Suppressor macrophage treated with lipopolysaccharide for 4 hours (primary cell): Measurements from ENCODE around the gene TRPM2.
A peak's percentile ranks its signal among the peaks of the same experiment; 100 is the strongest.
"Not testable (repeated sequence)": the region's sequence is repeated elsewhere in the genome, so short reads cannot be mapped to it uniquely, and the experiment has no call there.

Experiments
- DNase-seq: peaks from one replicate; pipeline ENCODE4 v3.0.0-alpha.2; 2020

The TRPM2 gene

DNA sequence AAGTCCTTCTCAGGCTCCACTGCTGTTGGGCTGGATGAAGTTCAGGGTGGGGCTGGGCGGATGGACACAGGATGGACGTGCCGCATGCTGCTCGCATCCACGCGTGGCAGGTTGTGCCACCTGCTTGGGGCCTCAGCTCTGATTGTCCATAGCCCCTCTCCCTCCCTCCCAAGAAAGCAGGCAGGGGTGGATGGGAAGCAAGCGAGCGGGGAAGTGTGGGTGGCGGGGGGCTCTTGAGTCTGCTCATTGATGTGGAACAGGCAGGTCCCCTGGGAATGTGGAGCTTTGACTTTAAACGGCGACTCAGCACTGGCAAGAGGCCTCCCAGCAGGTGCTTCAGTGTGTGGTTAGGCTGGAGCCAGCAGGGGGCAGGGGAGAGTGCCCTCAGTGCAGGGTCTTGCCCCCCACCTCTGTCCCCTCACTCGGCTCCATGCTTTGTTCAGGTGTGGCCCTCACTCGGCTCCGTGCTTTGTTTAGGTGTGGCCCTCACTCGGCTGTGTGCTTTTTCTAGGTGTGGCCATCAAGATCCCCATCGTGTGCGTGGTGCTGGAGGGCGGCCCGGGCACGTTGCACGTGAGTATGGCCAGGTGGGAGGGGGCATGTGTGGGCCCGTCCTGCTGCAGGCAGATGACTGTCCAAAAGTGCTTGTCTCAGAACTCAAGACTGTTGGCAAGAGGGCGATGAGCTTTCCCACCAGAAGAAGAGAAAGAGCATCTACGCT lies 23.9 kb downstream of the TRPM2 start:
- no peak for DNase-seq

DNA sequence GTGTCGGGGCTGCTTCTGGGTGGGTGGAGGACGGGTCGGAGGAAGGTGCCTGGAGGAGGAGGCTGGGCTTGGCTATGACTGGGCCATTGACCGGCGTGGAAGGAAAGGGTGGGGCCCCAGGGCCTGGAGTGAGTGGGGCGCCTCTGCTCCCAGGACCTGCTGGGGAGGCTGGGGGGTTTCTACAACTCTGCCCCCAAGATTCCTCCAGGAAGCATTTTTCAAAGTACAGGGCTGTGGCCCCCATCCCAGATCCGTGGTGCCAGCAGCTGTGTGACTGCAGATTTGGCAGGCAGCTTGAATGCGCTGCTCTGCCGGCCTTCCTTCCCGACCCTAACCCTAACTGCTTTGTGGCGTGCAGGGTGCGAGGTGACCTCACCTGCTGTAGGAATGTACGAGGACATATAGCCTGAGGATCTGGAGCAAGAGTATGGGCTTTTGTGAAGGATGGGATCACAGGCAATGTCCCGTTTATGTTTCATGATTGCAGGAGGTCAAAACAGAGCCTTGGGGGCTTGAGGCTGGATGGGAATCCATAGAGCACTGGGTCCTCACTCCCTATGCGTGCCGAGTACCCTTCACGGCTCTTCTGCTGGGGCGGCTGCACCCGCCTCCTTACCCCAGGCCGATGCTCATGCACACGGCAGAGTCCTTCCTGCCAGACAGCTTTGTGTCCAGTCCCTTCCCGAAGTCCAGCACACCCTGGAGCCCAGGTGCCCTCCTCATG lies 24.7 kb downstream of the TRPM2 start:
- no peak for DNase-seq

DNA sequence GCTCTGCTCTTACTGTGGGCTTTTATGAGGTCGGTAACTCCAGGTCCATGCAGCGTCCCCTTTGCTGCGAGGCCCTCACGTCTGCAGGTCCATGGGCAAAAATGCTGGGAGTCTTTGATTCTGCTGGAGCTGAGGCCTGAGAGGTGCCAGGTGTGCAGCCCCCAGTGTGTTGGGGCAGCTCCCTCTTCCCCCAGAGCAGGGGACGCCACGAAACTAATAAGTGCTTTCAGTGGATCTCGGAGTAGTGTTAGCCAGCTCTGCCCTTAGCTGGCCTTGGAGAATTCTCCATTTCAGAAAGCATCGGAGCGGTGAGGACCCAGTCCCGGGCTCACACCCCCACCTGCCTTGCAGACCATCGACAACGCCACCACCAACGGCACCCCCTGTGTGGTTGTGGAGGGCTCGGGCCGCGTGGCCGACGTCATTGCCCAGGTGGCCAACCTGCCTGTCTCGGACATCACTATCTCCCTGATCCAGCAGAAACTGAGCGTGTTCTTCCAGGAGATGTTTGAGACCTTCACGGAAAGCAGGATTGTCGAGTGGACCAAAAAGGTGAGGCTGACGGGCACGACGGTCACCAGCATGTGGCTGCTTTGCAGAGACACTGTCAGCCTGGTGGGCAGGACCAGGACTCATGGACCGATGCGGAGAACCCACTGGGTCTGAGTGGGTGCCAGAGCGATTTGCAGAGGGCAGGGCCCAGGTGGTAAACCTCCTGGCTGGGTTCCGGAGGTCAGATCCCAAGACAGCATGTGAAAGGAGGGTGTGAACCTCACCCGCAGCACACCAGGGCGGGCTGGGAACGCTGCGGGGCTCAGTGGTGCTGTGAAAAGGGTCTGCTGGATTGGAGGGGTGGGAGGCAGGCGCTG lies 25.5 kb downstream of the TRPM2 start:
- no peak for DNase-seq

DNA sequence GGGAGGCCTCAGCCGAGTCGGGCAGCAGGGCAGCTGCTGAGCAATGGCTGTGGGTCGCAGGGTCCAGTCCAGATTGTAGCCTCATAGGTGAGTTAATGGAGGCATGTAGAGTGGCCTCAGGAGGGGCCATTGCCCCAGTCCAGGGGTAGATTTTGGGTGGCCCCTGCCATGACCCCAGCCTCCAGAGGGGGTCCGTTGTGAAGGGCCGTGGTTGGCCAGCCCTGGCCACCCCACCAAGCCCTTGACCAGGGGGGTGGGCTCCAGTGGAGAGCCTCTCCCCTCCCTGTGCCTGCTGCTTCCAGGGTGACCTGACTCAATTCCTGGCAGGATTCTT lies 26.1 kb downstream of the TRPM2 start:
- DNase-seq, result no peak

DNA sequence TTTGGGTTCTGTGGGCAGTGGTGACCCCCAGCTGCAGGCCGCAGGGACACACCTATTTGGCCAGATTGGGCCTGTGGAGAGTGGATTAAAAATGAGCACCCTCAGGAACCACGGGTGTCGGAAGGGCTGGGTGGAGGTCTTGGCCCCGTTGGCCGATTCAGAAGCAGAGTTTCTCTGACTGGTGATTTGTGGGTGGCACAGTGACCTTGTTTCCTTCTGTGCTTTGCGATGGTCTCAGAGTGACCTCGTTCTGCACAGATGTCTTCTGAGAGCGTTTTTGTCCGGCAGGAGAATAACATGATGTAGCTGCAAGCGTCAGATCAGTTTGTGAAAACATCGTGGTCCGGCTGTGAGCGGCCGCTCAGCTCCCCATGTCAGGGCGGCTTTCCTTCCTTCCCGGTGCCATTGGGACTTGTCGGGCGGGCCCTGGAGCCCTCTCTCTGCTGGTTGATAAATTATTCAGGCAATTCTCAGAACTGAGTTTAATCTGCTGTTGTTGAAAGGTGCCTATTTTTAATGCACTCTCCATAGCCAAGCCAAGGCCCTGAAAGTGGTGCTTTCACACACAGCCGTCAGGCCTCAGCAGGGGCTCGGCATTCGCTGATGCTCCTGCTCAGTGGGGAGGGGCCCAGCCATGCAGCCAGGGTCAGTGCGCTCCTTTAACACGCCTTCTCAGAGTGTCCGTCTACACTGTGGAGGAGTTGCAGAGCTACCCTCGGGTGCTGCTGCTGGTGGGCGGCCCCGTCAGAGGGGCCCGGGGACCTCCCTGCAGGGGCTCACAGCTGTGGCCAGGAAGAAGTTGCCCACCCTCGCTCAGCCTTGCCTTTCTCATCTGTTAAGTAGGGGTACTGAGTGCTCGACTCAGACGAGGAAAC lies 26.8 kb downstream of the TRPM2 start:
- no peak for DNase-seq

DNA sequence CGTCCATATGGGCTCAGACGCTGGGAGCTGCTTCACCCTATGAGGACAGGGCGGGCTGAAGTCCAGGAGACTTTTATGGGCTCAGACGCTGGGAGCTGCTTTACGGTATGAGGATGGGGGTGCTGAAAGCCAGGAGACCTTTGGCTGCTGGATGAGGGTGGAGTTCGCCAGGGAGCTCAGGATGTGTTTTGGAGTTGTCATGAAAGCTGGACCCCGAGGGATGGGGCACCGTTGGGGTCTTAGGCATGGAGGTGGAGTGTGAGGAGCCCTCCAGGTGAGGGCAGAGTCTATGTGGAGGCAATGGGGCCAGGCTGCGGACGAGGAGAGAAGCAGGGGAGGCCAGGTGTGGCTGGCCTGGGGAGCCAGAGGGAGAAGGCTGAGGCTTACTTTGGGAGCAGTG lies 27.5 kb downstream of the TRPM2 start:
- DNase-seq, result no peak

DNA sequence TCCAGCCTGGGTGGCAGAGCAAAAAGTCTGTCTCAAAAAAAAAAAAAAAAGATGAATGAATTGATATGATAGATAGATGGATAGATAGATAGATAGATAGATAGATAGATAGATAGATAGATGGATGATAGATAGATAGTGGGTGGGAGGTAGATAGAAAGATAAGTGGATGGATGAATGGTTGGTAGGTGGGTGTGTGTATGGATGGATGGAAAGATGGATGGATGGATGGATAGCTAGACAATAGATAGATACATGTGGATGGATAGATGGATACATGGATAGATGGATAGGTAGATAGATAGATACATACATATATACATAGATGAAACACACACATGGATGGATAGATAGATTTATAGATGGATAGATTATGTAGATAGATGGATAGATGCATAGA lies 28.5 kb downstream of the TRPM2 start:
- DNase-seq, result no peak

DNA sequence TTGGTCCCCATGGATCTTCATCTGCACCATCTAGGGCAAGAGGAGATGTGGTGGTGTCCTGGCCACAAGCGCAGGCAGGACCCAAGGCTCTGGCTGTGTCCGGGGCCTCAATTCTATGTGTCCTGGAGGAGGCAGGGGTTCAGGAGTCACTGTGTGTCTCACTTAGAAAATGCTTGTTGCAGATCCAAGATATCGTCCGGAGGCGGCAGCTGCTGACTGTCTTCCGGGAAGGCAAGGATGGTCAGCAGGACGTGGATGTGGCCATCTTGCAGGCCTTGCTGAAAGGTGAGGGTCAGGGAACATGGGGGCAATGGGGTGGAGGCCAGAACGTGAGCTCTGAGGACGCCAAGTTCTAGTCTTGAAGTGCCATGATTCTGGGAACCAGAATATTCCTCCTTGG lies 29.1 kb downstream of the TRPM2 start:
- no peak for DNase-seq

DNA sequence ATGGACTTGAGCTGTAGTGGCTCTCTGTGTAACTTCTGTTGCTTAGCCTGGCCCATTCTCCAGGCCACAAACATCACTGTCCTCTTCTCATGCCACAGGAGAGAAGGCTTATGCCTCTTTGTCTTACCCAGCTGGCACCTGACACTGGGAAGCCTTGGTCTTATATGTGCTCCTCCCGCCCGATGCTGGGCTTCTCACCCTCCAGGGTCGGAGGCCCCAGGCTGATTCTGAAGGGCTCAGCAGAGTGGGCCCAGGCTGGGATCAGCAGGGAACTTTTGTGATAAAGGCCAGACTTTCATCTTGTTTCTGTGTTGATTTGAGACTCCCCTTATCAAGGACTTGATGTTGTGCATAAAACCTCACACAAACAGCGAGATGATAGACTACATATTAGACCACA lies 29.8 kb downstream of the TRPM2 start:
- DNase-seq, result no peak

DNA sequence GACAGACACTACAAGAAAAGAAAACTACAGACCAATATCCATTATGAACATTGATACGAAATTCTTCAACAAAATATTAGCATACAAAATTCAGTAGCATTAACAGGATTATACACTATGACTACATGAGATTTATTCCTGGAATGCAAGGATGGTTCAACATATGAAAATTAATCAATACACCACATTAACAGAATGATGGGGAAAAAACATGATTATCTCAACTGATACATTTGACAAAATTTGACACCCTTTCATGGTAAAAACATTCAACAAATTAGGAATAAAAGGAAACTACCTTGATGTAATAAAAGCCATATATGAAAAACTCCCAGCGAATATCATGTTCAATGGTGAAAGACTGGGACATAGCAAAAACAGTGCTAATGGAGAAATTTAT lies 31.5 kb downstream of the TRPM2 start:
- DNase-seq, result no peak

DNA sequence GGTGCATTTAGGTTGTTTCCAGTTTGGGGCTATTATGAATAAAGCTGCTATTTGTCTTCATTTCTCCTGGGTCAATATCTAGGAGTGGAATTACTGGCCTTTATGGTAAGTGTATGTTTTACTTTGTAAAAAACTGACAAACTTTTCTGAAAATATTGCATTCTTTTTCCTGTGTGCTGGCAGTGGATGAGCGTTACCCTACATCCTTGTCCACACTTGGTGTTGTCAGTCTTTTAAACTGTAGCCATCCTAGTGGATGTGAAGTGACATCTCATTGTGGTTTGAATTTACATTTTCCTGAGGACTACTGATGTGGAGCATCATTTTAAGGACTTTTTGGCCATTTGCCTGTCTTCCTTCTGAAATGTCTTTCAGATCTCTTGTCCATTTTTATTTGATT lies 35.9 kb downstream of the TRPM2 start:
- DNase-seq, result no peak

DNA sequence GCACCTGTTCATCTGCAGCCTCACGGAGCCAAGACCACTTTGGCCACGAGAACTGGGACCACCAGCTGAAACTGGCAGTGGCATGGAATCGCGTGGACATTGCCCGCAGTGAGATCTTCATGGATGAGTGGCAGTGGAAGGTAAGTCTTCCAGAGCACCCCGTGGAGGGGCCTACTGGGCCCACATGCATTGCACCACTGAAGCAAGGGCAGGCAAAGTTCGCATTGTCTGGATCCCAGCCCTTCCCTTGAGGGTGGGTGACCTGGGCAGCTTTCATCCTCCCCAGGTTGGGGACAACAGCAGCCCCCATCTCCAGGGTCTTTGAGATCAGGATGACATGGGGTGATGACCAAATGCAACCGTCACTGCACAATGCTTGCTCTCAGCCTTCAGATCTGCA lies 37.5 kb downstream of the TRPM2 start:
- no peak for DNase-seq

DNA sequence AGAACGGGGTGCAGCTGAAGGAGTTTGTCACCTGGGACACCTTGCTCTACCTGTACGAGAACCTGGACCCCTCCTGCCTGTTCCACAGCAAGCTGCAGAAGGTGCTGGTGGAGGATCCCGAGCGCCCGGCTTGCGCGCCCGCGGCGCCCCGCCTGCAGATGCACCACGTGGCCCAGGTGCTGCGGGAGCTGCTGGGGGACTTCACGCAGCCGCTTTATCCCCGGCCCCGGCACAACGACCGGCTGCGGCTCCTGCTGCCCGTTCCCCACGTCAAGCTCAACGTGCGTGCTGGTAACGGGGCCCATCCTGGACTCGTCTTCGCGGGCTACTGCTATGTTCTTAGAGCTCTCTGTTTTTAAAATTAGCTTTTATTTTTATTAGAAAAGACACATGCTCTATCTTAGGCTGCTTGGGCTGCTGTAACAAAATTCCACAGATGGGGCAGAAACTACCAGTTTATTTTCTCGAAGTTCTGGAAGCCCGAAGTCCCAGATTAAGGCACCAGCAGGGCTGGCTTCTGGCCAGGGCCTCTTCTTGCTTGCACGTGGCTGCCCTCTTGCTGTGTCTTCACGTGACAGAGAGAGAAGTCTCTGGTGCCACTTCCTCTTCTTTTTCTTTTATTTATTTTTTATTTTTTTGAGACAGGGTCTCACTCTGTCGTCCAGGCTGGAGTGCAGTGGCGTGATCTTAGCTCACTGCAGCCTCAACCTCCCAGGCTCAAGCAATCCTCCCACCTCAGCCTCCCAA lies 38.1 kb downstream of the TRPM2 start:
- peak; percentile 79 for DNase-seq

DNA sequence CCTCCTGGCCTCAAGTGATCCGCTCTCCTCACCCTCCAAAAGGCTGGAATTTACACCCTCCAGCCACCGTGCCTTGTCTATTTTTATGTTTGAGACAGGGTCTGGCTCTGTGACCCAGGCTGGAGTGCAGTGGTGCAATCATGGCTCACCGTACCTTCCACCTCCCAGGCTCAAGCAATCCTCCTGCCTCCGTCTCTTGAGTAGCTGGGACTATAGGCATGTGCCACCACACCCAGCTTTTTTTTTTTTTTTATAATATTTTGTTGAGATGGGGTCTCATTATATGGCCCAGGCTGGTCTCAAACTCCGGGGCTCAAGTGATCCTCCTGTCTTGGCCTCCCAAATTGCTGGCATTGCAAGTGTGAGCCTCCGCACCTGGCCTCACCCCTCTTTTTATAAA lies 38.8 kb downstream of the TRPM2 start:
- no peak for DNase-seq

DNA sequence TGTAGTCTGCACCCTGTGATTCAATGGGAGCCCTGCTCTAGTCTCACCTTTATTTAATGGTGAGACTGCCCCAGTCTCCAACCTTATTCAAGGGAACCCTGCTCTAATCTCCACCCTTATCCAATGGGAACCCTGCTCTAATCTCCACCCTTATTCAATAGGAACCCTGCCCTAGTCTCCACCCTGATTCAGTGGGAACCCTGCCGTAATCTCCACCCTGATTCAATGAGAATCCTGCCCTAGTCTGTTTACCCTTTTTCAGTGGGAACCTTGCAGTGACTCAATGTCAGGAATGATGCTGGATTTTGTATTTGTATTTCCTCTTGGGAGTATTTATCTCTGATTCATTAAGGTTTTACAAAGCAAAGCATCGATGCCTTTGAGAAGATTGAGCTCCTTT lies 39.5 kb downstream of the TRPM2 start:
- DNase-seq, result no peak

DNA sequence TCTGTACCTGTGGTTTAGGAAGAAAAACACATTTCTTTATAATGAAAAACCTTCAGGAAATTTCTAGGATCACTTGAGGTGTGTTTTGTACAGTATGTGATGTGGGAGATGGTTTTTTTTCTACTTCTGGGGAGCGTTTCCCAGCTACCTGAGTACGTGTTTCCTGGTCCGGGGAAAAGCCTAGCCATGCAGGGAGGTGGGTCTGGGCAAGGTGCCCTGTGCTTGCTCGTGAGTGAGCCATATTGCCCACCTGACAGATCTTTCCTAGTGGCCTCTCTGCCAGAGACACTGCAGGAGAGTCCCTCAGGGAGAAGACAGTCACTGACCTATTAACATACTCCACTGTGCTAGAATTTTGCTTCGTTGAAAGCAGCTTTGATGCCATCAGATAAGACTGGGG lies 41.3 kb downstream of the TRPM2 start:
- no peak for DNase-seq

DNA sequence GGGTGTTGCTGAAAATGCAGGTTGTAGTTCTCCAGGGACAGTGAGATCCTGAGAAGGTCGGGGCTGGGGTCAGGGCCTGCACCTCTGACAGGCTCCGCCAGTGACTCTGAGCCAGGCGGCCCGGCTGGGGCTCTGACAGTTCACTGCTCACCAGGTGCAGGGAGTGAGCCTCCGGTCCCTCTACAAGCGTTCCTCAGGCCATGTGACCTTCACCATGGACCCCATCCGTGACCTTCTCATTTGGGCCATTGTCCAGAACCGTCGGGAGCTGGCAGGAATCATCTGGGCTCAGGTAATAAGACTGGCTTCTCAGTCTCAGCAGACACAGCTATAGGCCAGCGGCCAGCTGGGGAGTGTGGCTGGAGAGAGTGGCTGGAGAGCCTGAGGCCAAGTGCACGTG lies 41.8 kb downstream of the TRPM2 start:
- DNase-seq, result no peak

DNA sequence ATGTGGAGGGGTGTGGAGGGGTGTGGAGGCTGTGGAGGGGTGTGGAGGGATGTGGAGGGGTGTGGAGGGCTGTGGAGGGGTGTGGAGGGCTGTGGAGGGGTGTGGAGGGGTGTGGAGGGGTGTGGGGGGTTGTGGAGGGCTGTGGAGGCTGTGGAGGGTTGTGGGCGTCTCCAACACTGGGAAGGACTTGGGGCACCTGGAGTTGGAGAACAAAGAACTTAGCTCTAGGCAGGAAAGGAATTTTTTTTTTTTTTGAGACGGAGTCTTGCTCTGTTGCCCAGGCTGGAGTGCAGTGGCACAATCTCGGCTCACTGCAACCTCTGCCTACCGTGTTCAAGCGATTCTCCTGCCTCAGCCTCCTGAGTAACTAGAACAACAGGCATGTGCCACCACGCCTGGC lies 43.4 kb downstream of the TRPM2 start:
- DNase-seq, result not testable (repeated sequence)

DNA sequence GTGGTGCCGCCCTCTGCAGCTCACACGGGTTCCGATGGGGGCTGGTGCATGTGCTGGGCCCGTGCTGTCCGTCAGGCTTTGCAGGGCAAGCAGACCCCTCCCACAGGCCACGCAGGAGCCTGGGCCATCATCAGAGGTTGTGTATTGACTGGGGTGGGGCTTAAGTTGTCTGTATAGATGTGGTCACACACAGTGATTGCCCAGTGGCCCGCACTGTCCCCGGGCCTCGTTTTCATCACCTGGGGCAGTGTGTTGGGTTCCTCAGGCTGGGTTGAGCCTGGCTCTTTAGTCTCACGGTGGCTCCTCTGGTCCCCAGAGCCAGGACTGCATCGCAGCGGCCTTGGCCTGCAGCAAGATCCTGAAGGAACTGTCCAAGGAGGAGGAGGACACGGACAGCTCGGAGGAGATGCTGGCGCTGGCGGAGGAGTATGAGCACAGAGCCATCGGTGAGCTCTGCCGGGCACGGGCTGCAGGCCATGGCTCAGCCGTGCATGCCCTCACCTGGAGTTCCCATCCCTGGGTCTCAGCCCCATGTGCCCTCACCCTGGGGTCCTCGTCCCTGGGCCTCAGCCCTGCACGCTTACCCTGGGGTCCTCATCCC lies 44.1 kb downstream of the TRPM2 start:
- DNase-seq, result no peak

DNA sequence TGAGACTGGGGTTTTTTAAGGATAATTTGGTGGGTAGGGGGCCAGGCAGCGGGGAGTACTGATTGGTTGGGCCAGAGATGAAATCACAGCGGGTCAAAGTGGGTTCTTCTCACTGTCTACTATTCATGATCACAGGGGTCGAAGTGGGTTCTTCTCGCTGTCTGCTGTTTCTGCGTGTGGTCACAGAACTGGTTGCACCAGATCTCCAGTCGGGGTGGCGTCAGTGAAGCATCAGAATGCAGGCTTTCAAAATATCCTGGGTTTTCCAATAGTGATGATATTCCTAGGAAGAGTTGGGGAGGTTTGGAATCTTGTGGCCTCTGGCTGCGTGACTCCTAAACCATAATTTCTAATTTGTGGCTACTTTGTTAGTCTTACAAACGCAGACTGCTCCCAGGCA lies 45.1 kb downstream of the TRPM2 start:
- no peak for DNase-seq

DNA sequence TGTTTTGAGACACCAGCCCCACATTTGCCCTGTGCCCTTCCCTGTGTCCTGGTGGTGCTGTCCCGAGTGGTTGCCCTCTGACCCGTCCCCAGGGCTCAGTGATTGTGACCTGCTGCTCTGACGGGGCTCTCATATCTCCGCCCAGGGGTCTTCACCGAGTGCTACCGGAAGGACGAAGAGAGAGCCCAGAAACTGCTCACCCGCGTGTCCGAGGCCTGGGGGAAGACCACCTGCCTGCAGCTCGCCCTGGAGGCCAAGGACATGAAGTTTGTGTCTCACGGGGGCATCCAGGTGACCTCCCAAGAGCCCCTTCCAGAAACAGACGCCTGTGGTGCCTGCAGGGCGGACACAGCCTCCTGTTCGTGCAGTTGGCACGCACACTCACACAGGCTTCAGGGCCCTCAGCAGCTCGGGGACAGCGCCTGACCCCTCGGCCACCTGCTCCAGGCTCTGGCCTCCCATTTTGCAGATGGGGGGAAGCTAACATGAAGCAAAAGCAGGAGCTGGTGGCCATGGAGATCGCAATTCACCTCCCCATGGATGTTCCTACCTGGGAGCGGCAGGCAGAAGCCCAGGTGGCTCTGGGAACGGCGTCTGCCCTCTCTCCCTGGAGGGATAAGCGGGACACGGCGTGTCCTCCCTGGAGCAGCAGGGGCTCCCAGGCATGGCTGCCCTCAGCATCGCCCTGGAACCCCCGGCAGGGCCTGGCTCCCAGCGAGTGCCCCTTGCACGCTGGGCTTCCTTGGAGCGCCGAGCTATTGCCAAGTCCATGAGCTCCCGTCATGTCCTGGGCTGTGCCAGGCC lies 45.9 kb downstream of the TRPM2 start:
- no peak for DNase-seq
